Measurements from ENCODE around the gene CGNL1. TPM values are rescaled to one million over a fixed set of nuclear protein-coding genes. Genes with fewer than 3 reads are reported as not detected.

CGNL1 gene
- polyA plus RNA-seq, 1 of the 3 experiments (the other 2 are of a cell fraction): 0.23 TPM

DNA sequence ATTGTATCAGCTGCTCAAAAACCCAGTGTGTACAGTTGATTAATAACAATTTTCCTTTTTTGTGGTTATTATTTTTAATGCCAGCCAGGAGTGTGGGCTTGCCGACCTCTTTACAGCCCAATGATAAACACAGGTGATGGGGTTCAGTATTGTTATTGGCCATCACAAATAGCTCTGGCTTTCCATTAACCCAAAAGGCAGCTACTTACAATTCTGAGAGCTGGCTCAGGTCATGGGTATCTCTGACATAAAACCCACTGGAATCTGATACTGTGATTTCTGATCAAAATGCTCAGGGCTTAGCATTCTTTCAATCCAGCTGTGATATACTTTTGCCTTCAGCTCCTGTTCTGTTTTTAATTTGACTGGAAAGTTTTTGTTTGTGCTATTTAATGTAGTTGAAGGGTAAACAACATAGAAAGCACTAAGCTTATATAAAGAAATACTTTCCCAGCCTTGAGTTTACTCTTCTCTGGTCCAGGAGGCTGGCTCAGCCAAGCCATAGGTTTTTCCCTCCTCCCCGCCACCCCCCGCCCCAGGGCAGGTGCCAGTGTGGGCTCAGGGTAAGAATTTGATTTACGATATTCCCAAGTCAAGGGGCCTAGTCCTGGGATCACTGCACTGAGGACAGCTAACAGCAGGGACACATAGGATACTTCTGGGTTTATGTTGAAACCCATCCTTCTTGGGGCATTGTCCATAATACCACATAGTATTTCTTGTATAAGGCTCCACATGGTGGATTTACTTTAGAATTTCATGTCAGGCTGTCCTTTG is 161.4 kb downstream of the CGNL1 start:
- no peaks in the 10 kb centered on the region for H4K20me1 ChIP-seq (ENCODE audit: insufficient read depth)
- ChIA-PET CTCF (interaction anchor here (1.1 to 10.9 kb wide), 5 partner anchors 8 to 196 kb away, joined by 3 to 191 read pairs (median 5); no protein-coding TSS in a partner anchor), POLR2A (no interaction called here)
- H3K36me3 ChIP-seq (replicated peaks in 1 of 2; ENCODE audit: control insufficient read depth in 1 of 2, insufficient read depth in 2 of 2, low read length in 1 of 2): no peaks in the 10 kb centered on the region
- no peaks in the 10 kb centered on the region for H3K9me3 ChIP-seq
- H3K4me2 ChIP-seq: 0 out of 2 replicates have a peak overlapping the region, but pooled peaks have one; percentile 2
- peaks cover 6 to 15% of the 10 kb centered on the region in 2 experiments; a peak in 2 of 4 replicates for H3K4me1 ChIP-seq (ENCODE audit: control insufficient read depth in 1 of 2, insufficient read depth in 2 of 2, low read depth in 1 of 2, low read length in 1 of 2)
- WGBS (ENCODE audit: low lambda C conversion rate): 99% methylated on average over 4 of the region's 4 CpGs
- H3K27ac ChIP-seq (ENCODE audit: low read depth in 2 of 2, low read length in 1 of 2): peak overlapping the region in 1 of 2 experiments; percentile 43; a peak in 1 of 4 replicates
- TF ChIP-seq NFIC (IDR thresholded peaks at IDR 0.05; ENCODE audit: borderline replicate concordance) (no peak), GATA2 (CRISPR knock-in tag; IDR thresholded peaks at IDR 0.05) (no peak), MXI1 (IDR thresholded peaks at IDR 0.05; ENCODE audit: low read depth, low read length) (no peak), CHD2 (IDR thresholded peaks at IDR 0.05; ENCODE audit: low read length, partially characterized antibody) (no peak), TEAD4 (IDR thresholded peaks at IDR 0.05; ENCODE audit: borderline replicate concordance, insufficient read depth) (no peak), RAD21 (IDR thresholded peaks at IDR 0.05; ENCODE audit: low read length) (no peak), FOSL2 (IDR thresholded peaks at IDR 0.05; ENCODE audit: borderline replicate concordance, low read depth) (no peak), JUND (IDR thresholded peaks at IDR 0.05) (no peak), TCF12 (IDR thresholded peaks at IDR 0.05) (no peak), FOXM1 (IDR thresholded peaks at IDR 0.05; ENCODE audit: low read depth) (no peak), SMC3 (IDR thresholded peaks at IDR 0.05; ENCODE audit: low read depth, low read length) (no peak), EZH2phosphoT487 (IDR thresholded peaks at IDR 0.05; ENCODE audit: borderline replicate concordance, low read depth) (no peak), GABPA (IDR thresholded peaks at IDR 0.05; ENCODE audit: low read depth) (no peak)
- TF ChIP-seq, protein P1, sequence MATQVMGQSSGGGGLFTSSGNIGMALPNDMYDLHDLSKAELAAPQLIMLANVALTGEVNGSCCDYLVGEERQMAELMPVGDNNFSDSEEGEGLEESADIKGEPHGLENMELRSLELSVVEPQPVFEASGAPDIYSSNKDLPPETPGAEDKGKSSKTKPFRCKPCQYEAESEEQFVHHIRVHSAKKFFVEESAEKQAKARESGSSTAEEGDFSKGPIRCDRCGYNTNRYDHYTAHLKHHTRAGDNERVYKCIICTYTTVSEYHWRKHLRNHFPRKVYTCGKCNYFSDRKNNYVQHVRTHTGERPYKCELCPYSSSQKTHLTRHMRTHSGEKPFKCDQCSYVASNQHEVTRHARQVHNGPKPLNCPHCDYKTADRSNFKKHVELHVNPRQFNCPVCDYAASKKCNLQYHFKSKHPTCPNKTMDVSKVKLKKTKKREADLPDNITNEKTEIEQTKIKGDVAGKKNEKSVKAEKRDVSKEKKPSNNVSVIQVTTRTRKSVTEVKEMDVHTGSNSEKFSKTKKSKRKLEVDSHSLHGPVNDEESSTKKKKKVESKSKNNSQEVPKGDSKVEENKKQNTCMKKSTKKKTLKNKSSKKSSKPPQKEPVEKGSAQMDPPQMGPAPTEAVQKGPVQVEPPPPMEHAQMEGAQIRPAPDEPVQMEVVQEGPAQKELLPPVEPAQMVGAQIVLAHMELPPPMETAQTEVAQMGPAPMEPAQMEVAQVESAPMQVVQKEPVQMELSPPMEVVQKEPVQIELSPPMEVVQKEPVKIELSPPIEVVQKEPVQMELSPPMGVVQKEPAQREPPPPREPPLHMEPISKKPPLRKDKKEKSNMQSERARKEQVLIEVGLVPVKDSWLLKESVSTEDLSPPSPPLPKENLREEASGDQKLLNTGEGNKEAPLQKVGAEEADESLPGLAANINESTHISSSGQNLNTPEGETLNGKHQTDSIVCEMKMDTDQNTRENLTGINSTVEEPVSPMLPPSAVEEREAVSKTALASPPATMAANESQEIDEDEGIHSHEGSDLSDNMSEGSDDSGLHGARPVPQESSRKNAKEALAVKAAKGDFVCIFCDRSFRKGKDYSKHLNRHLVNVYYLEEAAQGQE (IDR thresholded peaks at IDR 0.05; ENCODE audit: low read depth, low read length): no peak
- TF ChIP-seq, protein P2, sequence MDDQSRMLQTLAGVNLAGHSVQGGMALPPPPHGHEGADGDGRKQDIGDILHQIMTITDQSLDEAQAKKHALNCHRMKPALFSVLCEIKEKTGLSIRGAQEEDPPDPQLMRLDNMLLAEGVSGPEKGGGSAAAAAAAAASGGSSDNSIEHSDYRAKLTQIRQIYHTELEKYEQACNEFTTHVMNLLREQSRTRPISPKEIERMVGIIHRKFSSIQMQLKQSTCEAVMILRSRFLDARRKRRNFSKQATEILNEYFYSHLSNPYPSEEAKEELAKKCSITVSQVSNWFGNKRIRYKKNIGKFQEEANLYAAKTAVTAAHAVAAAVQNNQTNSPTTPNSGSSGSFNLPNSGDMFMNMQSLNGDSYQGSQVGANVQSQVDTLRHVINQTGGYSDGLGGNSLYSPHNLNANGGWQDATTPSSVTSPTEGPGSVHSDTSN (IDR thresholded peaks at IDR 0.05): no peak
- TF ChIP-seq, protein P3, sequence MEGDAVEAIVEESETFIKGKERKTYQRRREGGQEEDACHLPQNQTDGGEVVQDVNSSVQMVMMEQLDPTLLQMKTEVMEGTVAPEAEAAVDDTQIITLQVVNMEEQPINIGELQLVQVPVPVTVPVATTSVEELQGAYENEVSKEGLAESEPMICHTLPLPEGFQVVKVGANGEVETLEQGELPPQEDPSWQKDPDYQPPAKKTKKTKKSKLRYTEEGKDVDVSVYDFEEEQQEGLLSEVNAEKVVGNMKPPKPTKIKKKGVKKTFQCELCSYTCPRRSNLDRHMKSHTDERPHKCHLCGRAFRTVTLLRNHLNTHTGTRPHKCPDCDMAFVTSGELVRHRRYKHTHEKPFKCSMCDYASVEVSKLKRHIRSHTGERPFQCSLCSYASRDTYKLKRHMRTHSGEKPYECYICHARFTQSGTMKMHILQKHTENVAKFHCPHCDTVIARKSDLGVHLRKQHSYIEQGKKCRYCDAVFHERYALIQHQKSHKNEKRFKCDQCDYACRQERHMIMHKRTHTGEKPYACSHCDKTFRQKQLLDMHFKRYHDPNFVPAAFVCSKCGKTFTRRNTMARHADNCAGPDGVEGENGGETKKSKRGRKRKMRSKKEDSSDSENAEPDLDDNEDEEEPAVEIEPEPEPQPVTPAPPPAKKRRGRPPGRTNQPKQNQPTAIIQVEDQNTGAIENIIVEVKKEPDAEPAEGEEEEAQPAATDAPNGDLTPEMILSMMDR (IDR thresholded peaks at IDR 0.05): no peak
- TF ChIP-seq, protein P4, sequence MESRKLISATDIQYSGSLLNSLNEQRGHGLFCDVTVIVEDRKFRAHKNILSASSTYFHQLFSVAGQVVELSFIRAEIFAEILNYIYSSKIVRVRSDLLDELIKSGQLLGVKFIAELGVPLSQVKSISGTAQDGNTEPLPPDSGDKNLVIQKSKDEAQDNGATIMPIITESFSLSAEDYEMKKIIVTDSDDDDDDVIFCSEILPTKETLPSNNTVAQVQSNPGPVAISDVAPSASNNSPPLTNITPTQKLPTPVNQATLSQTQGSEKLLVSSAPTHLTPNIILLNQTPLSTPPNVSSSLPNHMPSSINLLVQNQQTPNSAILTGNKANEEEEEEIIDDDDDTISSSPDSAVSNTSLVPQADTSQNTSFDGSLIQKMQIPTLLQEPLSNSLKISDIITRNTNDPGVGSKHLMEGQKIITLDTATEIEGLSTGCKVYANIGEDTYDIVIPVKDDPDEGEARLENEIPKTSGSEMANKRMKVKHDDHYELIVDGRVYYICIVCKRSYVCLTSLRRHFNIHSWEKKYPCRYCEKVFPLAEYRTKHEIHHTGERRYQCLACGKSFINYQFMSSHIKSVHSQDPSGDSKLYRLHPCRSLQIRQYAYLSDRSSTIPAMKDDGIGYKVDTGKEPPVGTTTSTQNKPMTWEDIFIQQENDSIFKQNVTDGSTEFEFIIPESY (IDR thresholded peaks at IDR 0.05; ENCODE audit: borderline replicate concordance, low read depth): no peak
- no peak overlapping the region for H3K4me3 ChIP-seq (ENCODE audit: low read depth in 2 of 2, low read length in 1 of 2)
- H3K9ac ChIP-seq: no peak overlapping the region
- H3F3A ChIP-seq (replicated peaks; ENCODE audit: insufficient read depth): no peaks in the 10 kb centered on the region
- no peak overlapping the region for H2AFZ ChIP-seq (ENCODE audit: low read depth)
- no peaks in the 10 kb centered on the region for H3K79me2 ChIP-seq (ENCODE audit: insufficient read depth)
- H3K27me3 ChIP-seq (ENCODE audit: insufficient read depth): no peaks in the 10 kb centered on the region
- no peak for DNase-seq
- H3K9me2 ChIP-seq: no peaks in the 10 kb centered on the region
